ENCODE measurements around the gene FAM135A.

DNA sequence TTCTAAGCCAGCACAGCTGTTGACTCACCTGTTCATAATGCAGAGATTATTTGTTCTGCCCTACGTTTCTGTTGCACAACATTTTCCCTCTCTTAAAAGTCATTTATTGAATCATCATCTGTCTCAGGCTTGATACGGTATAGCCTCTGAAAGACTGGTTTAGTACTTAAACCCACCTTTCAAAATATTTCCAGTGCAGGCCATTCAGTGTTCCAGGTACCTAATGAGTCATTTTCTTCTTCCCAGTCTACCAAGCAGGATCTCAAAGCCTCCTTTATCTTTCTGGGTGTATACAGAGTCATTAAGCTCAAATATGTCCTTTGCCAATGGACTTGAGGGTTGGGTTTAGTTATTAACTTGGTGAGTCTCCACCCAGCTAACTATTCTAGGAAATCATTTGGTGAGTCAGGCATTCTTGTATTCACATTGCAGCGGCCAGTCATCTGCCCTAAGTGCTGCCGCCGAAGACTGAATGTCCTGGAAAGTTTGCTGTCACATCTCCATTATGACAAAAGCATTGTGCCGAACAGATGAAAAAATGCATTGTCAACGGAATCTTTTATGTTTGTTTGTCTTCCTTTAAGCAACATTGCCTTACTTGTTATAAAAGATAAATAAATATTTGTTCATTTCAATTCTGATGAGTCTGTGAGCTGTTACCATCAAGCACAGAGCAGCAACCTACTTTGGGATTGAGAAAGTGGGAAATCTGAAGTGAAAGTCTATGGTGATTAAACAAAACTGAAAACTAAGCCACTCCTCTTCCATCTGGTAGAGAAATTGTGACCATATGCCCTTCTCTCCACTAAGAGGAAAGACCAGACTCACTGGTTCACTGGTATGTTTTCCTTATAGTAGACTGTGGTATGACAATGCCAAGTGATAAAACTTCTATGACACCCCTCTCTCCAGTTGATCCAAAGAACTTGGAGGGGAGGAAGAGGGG lies 14.3 kb upstream of the FAM135A start:
- TF ChIP-seq, protein P1, sequence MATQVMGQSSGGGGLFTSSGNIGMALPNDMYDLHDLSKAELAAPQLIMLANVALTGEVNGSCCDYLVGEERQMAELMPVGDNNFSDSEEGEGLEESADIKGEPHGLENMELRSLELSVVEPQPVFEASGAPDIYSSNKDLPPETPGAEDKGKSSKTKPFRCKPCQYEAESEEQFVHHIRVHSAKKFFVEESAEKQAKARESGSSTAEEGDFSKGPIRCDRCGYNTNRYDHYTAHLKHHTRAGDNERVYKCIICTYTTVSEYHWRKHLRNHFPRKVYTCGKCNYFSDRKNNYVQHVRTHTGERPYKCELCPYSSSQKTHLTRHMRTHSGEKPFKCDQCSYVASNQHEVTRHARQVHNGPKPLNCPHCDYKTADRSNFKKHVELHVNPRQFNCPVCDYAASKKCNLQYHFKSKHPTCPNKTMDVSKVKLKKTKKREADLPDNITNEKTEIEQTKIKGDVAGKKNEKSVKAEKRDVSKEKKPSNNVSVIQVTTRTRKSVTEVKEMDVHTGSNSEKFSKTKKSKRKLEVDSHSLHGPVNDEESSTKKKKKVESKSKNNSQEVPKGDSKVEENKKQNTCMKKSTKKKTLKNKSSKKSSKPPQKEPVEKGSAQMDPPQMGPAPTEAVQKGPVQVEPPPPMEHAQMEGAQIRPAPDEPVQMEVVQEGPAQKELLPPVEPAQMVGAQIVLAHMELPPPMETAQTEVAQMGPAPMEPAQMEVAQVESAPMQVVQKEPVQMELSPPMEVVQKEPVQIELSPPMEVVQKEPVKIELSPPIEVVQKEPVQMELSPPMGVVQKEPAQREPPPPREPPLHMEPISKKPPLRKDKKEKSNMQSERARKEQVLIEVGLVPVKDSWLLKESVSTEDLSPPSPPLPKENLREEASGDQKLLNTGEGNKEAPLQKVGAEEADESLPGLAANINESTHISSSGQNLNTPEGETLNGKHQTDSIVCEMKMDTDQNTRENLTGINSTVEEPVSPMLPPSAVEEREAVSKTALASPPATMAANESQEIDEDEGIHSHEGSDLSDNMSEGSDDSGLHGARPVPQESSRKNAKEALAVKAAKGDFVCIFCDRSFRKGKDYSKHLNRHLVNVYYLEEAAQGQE (IDR thresholded peaks at IDR 0.05; ENCODE audit: insufficient read depth in 1 of 2, low read depth in 2 of 2, low read length in 2 of 2), result no peak
- TF ChIP-seq POLR2AphosphoS5 (IDR thresholded peaks at IDR 0.05; ENCODE audit: low read depth, low read length) (no peak), FOXP2 (optimal IDR thresholded peaks at IDR 0.05; ENCODE audit: borderline replicate concordance, extremely low read depth, extremely low read length, insufficient read depth) (no peak)
